ENCODE measurements around the gene KREMEN1. TPM values are rescaled to one million over a fixed set of nuclear protein-coding genes. Genes with fewer than 3 reads are reported as not detected.

KREMEN1 gene
- polyA plus RNA-seq, 1 of the 3 experiments (the other 2 are of a cell fraction): 10.0 TPM

- Histone ChIP-seq H3K4me2 (no peak overlapping the region), H3K36me3 (replicated peaks in 1 of 2; ENCODE audit: control insufficient read depth in 1 of 2, insufficient read depth in 2 of 2, low read length in 1 of 2) (no peaks in the 10 kb centered on the region), H3K9ac (no peak overlapping the region), H3K4me1 (ENCODE audit: control insufficient read depth in 1 of 2, insufficient read depth in 2 of 2, low read depth in 1 of 2, low read length in 1 of 2) (no peaks in the 10 kb centered on the region), H2AFZ (ENCODE audit: low read depth) (no peak overlapping the region), H3F3A (replicated peaks; ENCODE audit: insufficient read depth) (no peaks in the 10 kb centered on the region), H3K9me3 (peaks cover 9% of the 10 kb centered on the region; the same call in 1 of the 2 replicates), H3K9me2 (no peaks in the 10 kb centered on the region), H4K20me1 (ENCODE audit: insufficient read depth) (no peaks in the 10 kb centered on the region), H3K27me3 (ENCODE audit: insufficient read depth) (no peaks in the 10 kb centered on the region), H3K79me2 (ENCODE audit: insufficient read depth) (no peaks in the 10 kb centered on the region), H3K4me3 (ENCODE audit: low read depth in 2 of 2, low read length in 1 of 2) (no peak overlapping the region), H3K27ac (ENCODE audit: low read depth in 2 of 2, low read length in 1 of 2) (no peak overlapping the region)
- TF ChIP-seq RCOR1 (IDR thresholded peaks at IDR 0.05; ENCODE audit: low read length) (no peak), NFIC (IDR thresholded peaks at IDR 0.05; ENCODE audit: borderline replicate concordance) (no peak), TEAD4 (IDR thresholded peaks at IDR 0.05; ENCODE audit: borderline replicate concordance, insufficient read depth) (no peak), POLR2AphosphoS5 (IDR thresholded peaks at IDR 0.05; ENCODE audit: low read depth, low read length) (no peak), RAD21 (IDR thresholded peaks at IDR 0.05; ENCODE audit: low read length) (no peak), EZH2phosphoT487 (IDR thresholded peaks at IDR 0.05; ENCODE audit: borderline replicate concordance, low read depth) (no peak), REST (IDR thresholded peaks at IDR 0.05; ENCODE audit: low read depth, low read length) (no peak), USF1 (IDR thresholded peaks at IDR 0.05; ENCODE audit: borderline replicate concordance, low read depth) (no peak), EP300 (IDR thresholded peaks at IDR 0.05; ENCODE audit: borderline replicate concordance in 1 of 2, low read depth in 1 of 2, low read length in 1 of 2) (no peak), IRF3 (IDR thresholded peaks at IDR 0.05; ENCODE audit: low read depth, low read length) (no peak), PBX3 (IDR thresholded peaks at IDR 0.05) (no peak), CHD2 (IDR thresholded peaks at IDR 0.05; ENCODE audit: low read length, partially characterized antibody) (no peak), RXRA (IDR thresholded peaks at IDR 0.05; ENCODE audit: borderline replicate concordance, low read depth) (no peak), FOXM1 (IDR thresholded peaks at IDR 0.05; ENCODE audit: low read depth) (no peak)
- ChIA-PET POLR2A (no interaction called here), CTCF (no interaction called here)
- DNase-seq: no peak
- 63% methylated on average over 7 of the region's 10 CpGs for WGBS (ENCODE audit: low lambda C conversion rate)
Measured at GRCh38 chr22:29171721-29172120, 98.9 kb downstream of the KREMEN1 start.
